ENCODE results near the gene PPP2R3A. TPM values are rescaled to one million over a fixed set of nuclear protein-coding genes. Genes with fewer than 3 reads are reported as not detected.

PPP2R3A gene
- total and polyA plus RNA-seq, 2 of the 13 experiments (the other 11 are each of a cell fraction or from before 2014, with no cell fraction given) = 0.07 to 0.12 TPM

DNA sequence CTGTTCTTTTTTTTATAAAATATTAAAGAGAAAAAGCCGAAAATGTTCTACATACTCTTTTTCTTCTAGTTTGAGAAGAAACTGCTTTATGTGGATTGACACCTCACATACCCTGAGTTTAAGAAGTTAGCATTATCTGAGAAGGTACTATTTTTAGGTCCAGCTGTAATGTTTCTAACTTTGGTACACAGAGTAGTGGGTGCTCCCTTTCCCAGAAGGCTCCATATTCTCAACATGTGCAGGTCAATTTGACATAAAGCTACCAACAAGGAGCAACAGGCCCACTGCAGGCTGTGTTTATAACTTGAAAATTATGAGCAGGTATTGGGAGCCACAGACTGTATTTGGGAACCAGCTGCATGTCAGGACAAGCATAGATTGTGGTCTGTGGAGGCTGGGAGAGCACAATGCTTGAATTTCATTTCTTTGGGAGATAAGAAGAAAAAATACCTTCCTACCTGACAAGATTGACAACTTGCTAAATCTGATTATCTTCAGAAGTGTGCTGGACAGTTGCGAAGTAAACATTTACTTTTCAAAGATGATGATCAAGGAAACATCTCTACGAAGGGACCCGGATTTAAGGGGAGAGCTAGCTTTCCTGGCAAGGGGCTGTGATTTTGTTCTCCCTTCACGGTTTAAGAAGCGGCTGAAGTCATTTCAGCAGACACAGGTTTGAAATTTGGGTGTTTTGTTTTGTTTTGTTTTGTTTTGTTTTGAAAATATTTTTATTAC lies 57.2 kb downstream of the PPP2R3A start:
- H3K4me2 ChIP-seq (ENCODE audit: low read depth, low read length) = no peak overlapping the region
- in situ Hi-C loops (cut with HindIII; ENCODE audit: extremely low pct_ligation_motif_present, low pct_unique_long_range_greater_than_20kb) (no loop called here), intact Hi-C loops (cut with micrococcal nuclease; ENCODE audit: unreplicated experiment) (no loop called here)
- ChIA-PET CTCF (ENCODE audit: low intra/inter-chr PET ratio, low total read pairs) (no interaction called here), POLR2A (no interaction called here)
- H3K4me3 ChIP-seq (replicated peaks in 1 of 3; ENCODE audit: insufficient read depth in 1 of 3, low read depth in 2 of 3, low read length in 3 of 3) = no peak overlapping the region
- H3K4me1 ChIP-seq (ENCODE audit: insufficient read depth, low read length) = no peaks in the 10 kb centered on the region
- H3K27ac ChIP-seq (ENCODE audit: extremely low read length, insufficient read depth, low read length) = no peak overlapping the region
- H2AFZ ChIP-seq (ENCODE audit: low read length) = no peak overlapping the region
- no peak overlapping the region for H3K9ac ChIP-seq (ENCODE audit: insufficient read depth, low read depth, low read length)
- FAIRE-seq (no peak), DNase-seq (ENCODE audit: low spot score) (no peak), ATAC-seq (no peak)
- 27% methylated on average over 6 of the region's 6 CpGs for WGBS (ENCODE audit: low lambda C conversion rate)
- no peaks in the 10 kb centered on the region for H4K20me1 ChIP-seq (ENCODE audit: insufficient read depth, low read length)
- H3K27me3 ChIP-seq (ENCODE audit: control insufficient read depth in 1 of 2, insufficient read depth in 2 of 2, low read length in 2 of 2) = no peaks in the 10 kb centered on the region; a peak in 1 of 5 replicates
- no peaks in the 10 kb centered on the region for H3K79me2 ChIP-seq (ENCODE audit: insufficient read depth, low read length)
- no TSS peak for BruUV-seq (replicated peaks)
- no peaks in the 10 kb centered on the region for H3K36me3 ChIP-seq (replicated peaks in 1 of 2; ENCODE audit: control insufficient read depth in 1 of 2, insufficient read depth in 2 of 2, low read length in 2 of 2)
- H3K9me3 ChIP-seq (ENCODE audit: low read length) = no peaks in the 10 kb centered on the region
- TF ChIP-seq, protein P1, sequence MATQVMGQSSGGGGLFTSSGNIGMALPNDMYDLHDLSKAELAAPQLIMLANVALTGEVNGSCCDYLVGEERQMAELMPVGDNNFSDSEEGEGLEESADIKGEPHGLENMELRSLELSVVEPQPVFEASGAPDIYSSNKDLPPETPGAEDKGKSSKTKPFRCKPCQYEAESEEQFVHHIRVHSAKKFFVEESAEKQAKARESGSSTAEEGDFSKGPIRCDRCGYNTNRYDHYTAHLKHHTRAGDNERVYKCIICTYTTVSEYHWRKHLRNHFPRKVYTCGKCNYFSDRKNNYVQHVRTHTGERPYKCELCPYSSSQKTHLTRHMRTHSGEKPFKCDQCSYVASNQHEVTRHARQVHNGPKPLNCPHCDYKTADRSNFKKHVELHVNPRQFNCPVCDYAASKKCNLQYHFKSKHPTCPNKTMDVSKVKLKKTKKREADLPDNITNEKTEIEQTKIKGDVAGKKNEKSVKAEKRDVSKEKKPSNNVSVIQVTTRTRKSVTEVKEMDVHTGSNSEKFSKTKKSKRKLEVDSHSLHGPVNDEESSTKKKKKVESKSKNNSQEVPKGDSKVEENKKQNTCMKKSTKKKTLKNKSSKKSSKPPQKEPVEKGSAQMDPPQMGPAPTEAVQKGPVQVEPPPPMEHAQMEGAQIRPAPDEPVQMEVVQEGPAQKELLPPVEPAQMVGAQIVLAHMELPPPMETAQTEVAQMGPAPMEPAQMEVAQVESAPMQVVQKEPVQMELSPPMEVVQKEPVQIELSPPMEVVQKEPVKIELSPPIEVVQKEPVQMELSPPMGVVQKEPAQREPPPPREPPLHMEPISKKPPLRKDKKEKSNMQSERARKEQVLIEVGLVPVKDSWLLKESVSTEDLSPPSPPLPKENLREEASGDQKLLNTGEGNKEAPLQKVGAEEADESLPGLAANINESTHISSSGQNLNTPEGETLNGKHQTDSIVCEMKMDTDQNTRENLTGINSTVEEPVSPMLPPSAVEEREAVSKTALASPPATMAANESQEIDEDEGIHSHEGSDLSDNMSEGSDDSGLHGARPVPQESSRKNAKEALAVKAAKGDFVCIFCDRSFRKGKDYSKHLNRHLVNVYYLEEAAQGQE (IDR thresholded peaks at IDR 0.05; ENCODE audit: borderline replicate concordance in 1 of 2, low read depth in 1 of 2, low read length in 2 of 2) = no peak
- TF ChIP-seq, protein P2, sequence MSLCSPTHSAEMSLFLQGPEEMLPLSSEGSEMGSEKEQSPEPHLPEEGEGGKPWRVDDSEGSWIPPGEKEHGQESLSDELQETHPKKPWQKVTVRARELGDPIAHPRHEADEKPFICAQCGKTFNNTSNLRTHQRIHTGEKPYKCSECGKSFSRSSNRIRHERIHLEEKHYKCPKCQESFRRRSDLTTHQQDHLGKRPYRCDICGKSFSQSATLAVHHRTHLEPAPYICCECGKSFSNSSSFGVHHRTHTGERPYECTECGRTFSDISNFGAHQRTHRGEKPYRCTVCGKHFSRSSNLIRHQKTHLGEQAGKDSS (CRISPR knock-in tag; IDR thresholded peaks at IDR 0.05; ENCODE audit: borderline replicate concordance, low read depth) = no peak
- TF ChIP-seq, protein P3, sequence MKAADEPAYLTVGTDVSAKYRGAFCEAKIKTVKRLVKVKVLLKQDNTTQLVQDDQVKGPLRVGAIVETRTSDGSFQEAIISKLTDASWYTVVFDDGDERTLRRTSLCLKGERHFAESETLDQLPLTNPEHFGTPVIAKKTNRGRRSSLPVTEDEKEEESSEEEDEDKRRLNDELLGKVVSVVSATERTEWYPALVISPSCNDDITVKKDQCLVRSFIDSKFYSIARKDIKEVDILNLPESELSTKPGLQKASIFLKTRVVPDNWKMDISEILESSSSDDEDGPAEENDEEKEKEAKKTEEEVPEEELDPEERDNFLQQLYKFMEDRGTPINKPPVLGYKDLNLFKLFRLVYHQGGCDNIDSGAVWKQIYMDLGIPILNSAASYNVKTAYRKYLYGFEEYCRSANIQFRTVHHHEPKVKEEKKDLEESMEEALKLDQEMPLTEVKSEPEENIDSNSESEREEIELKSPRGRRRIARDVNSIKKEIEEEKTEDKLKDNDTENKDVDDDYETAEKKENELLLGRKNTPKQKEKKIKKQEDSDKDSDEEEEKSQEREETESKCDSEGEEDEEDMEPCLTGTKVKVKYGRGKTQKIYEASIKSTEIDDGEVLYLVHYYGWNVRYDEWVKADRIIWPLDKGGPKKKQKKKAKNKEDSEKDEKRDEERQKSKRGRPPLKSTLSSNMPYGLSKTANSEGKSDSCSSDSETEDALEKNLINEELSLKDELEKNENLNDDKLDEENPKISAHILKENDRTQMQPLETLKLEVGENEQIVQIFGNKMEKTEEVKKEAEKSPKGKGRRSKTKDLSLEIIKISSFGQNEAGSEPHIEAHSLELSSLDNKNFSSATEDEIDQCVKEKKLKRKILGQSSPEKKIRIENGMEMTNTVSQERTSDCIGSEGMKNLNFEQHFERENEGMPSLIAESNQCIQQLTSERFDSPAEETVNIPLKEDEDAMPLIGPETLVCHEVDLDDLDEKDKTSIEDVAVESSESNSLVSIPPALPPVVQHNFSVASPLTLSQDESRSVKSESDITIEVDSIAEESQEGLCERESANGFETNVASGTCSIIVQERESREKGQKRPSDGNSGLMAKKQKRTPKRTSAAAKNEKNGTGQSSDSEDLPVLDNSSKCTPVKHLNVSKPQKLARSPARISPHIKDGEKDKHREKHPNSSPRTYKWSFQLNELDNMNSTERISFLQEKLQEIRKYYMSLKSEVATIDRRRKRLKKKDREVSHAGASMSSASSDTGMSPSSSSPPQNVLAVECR (CRISPR knock-in tag; IDR thresholded peaks at IDR 0.05; ENCODE audit: borderline replicate concordance) = no peak
- TF ChIP-seq PHF20 (CRISPR knock-in tag; IDR thresholded peaks at IDR 0.05) = no peak
- no peak for TF ChIP-seq ZNF552 (CRISPR knock-in tag; IDR thresholded peaks at IDR 0.05; ENCODE audit: borderline replicate concordance)
- TF ChIP-seq, protein P4, sequence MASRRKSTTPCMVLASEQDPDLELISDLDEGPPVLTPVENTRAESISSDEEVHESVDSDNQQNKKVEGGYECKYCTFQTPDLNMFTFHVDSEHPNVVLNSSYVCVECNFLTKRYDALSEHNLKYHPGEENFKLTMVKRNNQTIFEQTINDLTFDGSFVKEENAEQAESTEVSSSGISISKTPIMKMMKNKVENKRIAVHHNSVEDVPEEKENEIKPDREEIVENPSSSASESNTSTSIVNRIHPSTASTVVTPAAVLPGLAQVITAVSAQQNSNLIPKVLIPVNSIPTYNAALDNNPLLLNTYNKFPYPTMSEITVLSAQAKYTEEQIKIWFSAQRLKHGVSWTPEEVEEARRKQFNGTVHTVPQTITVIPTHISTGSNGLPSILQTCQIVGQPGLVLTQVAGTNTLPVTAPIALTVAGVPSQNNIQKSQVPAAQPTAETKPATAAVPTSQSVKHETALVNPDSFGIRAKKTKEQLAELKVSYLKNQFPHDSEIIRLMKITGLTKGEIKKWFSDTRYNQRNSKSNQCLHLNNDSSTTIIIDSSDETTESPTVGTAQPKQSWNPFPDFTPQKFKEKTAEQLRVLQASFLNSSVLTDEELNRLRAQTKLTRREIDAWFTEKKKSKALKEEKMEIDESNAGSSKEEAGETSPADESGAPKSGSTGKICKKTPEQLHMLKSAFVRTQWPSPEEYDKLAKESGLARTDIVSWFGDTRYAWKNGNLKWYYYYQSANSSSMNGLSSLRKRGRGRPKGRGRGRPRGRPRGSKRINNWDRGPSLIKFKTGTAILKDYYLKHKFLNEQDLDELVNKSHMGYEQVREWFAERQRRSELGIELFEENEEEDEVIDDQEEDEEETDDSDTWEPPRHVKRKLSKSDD (CRISPR knock-in tag; IDR thresholded peaks at IDR 0.05; ENCODE audit: low read depth) = no peak
- TF ChIP-seq SETDB1 (CRISPR knock-in tag; IDR thresholded peaks at IDR 0.05; ENCODE audit: borderline replicate concordance) = no peak

Data from HepG2 (cell line).